SH-SY5Y (cell line): ENCODE data around the gene GTSF1L.

Experiments used
- GATA2 ChIP-seq: IDR thresholded peaks from 2 replicates; pipeline ENCODE4 v1.6.1; 2011; ENCODE audit warnings: mild to moderate bottlenecking, low read depth, low read length
- GATA3 ChIP-seq: IDR thresholded peaks from 2 replicates; pipeline ENCODE4 v1.6.1; 2011; ENCODE audit warnings: low read depth, mild to moderate bottlenecking, low read length, moderate library complexity

DNA sequence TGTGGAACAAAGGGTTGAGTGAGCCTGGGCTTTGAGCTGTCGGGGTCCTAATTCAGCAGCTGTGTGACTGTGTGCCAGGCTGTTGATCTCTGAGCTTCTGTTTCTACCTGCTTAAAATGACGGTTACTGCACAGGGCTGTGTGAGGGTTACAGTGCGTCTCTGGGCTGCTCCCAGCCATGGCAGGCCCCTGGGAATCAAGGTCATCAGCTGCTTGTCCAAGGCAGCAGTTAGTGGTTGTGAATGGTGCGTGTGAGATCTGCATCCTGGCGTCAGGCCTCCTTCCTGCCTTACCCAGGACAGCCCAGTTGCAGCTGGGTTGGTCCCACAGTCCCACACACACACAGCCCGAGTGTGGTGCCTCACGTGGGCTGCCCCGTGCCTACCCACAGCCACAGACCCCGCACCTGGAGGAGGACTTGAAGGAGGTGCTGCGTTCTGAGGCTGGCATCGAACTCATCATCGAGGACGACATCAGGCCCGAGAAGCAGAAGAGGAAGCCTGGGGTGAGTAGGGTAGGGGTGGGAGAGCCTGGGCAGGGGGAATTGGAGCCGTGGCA, 15.6 kb downstream of the GTSF1L start:
- TF ChIP-seq GATA2 (no peak), GATA3 (no peak)
